ENCODE results near the gene RIPK3.

GRCh38 chr14:24361326-24361725, 21.5 kb upstream of the RIPK3 start:
- TF ChIP-seq CTCF (IDR thresholded peaks at IDR 0.05; ENCODE audit: low read depth, low read length, missing input control) (no peak), RXRA (IDR thresholded peaks at IDR 0.05) (no peak), GABPA (IDR thresholded peaks at IDR 0.05 in 1 of 2, conservative IDR thresholded peaks at IDR 0.05 in 1 of 2) (no peak), RAD21 (IDR thresholded peaks at IDR 0.05) (no peak), ATF3 (IDR thresholded peaks at IDR 0.05) (no peak), JUND (IDR thresholded peaks at IDR 0.05) (no peak), NR2F2 (IDR thresholded peaks at IDR 0.05) (no peak), REST (IDR thresholded peaks at IDR 0.05) (no peak), SP1 (IDR thresholded peaks at IDR 0.05) (no peak), TAF1 (conservative IDR thresholded peaks at IDR 0.05) (no peak), FOXA1 (IDR thresholded peaks at IDR 0.05) (no peak)

All from liver (tissue), 3 donors.